GM18870 (cell line): Measurements from ENCODE around the gene ZDHHC13.

Experiments
- ATAC-seq: cut with Tn5 transposase; IDR thresholded peaks from one replicate; pipeline ENCODE4 v1.9.1; 2021; ENCODE audit warnings: moderate library complexity; ENCODE audit not compliant: unreplicated experiment

The ZDHHC13 gene

GRCh38 chr11:19163617-19164016 is 46.6 kb downstream of the ZDHHC13 start:
- ATAC-seq = no peak

- no peak for ATAC-seq
Observed at GRCh38 chr11:19164230-19164855, 47.4 kb downstream of the ZDHHC13 start.

- ATAC-seq = no peak
Observed at GRCh38 chr11:19164881-19165280, 47.9 kb downstream of the ZDHHC13 start.

- ATAC-seq = no peak
Observed at GRCh38 chr11:19168090-19168489, 51.1 kb downstream of the ZDHHC13 start.

GRCh38 chr11:19173004-19173689 is 56.2 kb downstream of the ZDHHC13 start:
- ATAC-seq = no peak

GRCh38 chr11:19173964-19174638 is 57.1 kb downstream of the ZDHHC13 start:
- ATAC-seq = no peak

GRCh38 chr11:19176629-19177186 is 59.7 kb downstream of the ZDHHC13 start:
- no peak for ATAC-seq

- ATAC-seq = no peak
Observed at GRCh38 chr11:19181531-19182261, 64.7 kb downstream of the ZDHHC13 start.

GRCh38 chr11:19183646-19184045 is 66.7 kb downstream of the ZDHHC13 start:
- no peak for ATAC-seq

- ATAC-seq = no peak
Observed at GRCh38 chr11:19185036-19185435, 68.1 kb downstream of the ZDHHC13 start.

GRCh38 chr11:19185516-19186052 is 68.6 kb downstream of the ZDHHC13 start:
- ATAC-seq = no peak

- ATAC-seq = no peak
Observed at GRCh38 chr11:19187114-19187832, 70.3 kb downstream of the ZDHHC13 start.

- ATAC-seq = no peak
Observed at GRCh38 chr11:19187833-19188258, 70.9 kb downstream of the ZDHHC13 start.

GRCh38 chr11:19191530-19192169 is 74.7 kb downstream of the ZDHHC13 start:
- ATAC-seq = no peak

- ATAC-seq = no peak
Observed at GRCh38 chr11:19193916-19194315, 76.9 kb downstream of the ZDHHC13 start.

GRCh38 chr11:19194620-19195308 is 77.8 kb downstream of the ZDHHC13 start:
- no peak for ATAC-seq

GRCh38 chr11:19196432-19196831 is 79.5 kb downstream of the ZDHHC13 start:
- no peak for ATAC-seq

GRCh38 chr11:19199048-19199447 is 82.1 kb downstream of the ZDHHC13 start:
- no peak for ATAC-seq

GRCh38 chr11:19199771-19200170 is 82.8 kb downstream of the ZDHHC13 start:
- ATAC-seq = no peak
